Subcutaneous abdominal adipose tissue (tissue), 5 donors: ENCODE results near the gene TMEM190.

Experiments
- H3K27ac ChIP-seq: one replicate; pipeline ENCODE4 v1.7.0; 2013; ENCODE audit warnings: low read depth, mild to moderate bottlenecking, inconsistent platforms, low read length, moderate library complexity
- H3K27me3 ChIP-seq, 5 donors: one replicate each; pipeline ENCODE4 v1.7.0; 2013; ENCODE audit warnings: low read length in 5 of 5, inconsistent platforms in 1 of 5; ENCODE audit not compliant: control insufficient read depth in 5 of 5, insufficient read depth in 4 of 5
- H3K36me3 ChIP-seq, 5 donors: one replicate each; pipeline ENCODE4 v1.7.0; 2013; ENCODE audit warnings: low read length in 5 of 5; ENCODE audit not compliant: control insufficient read depth in 5 of 5, insufficient read depth in 5 of 5
- H3K4me1 ChIP-seq, 5 donors: one replicate each; pipeline ENCODE4 v1.7.0; 2013; ENCODE audit warnings: low read length in 5 of 5, mild to moderate bottlenecking in 3 of 5, moderate library complexity in 1 of 5; ENCODE audit not compliant: control insufficient read depth in 5 of 5, insufficient read depth in 5 of 5
- H3K4me3 ChIP-seq, 5 donors: one replicate each; pipeline ENCODE4 v1.7.0; 2013; ENCODE audit warnings: low read length in 5 of 5, low read depth in 1 of 5
- H3K9ac ChIP-seq, 5 donors: one replicate each; pipeline ENCODE4 v1.7.0; 2013; ENCODE audit warnings: low read length in 5 of 5, mild to moderate bottlenecking in 4 of 5, moderate library complexity in 3 of 5
- H3K9me3 ChIP-seq, 5 donors: one replicate each; pipeline ENCODE4 v1.7.0; 2013; ENCODE audit warnings: low read length in 5 of 5; ENCODE audit not compliant: control insufficient read depth in 5 of 5
- donor health status: healthy.
- donor health status: healthy.
- donor health status: healthy.
- donor health status: healthy.
- donor health status: healthy.

TMEM190 gene

GRCh38 chr19:55341595-55342531 lies 34.8 kb upstream of the TMEM190 start:
- Histone ChIP-seq H3K4me1 (peaks cover 9 to 50% (median 40%) of the 10 kb centered on the region in 5 donors), H3K4me3 (peak overlapping the region in 1 of 5 donors; percentile 26), H3K9ac (no peak overlapping the region), H3K9me3 (no peaks in the 10 kb centered on the region), H3K36me3 (peaks cover 0 to 28% (median 17%) of the 10 kb centered on the region in 5 donors), H3K27ac (no peak overlapping the region), H3K27me3 (no peaks in the 10 kb centered on the region)

- Histone ChIP-seq H3K9me3 (no peaks in the 10 kb centered on the region), H3K9ac (no peak overlapping the region), H3K4me1 (peaks cover 6 to 43% (median 37%) of the 10 kb centered on the region in 5 donors), H3K36me3 (peaks cover 0 to 31% (median 17%) of the 10 kb centered on the region in 5 donors), H3K27me3 (no peaks in the 10 kb centered on the region), H3K27ac (no peak overlapping the region), H3K4me3 (no peak overlapping the region)
Measured at GRCh38 chr19:55344444-55344843, 32.2 kb upstream of the TMEM190 start.

- no peak overlapping the region for H3K4me3 ChIP-seq
- H3K27me3 ChIP-seq: peaks cover 0 to 2% (median 2%) of the 10 kb centered on the region in 5 donors
- peaks cover 0 to 31% (median 17%) of the 10 kb centered on the region in 5 donors for H3K36me3 ChIP-seq
- peak overlapping the region in 1 of 5 donors; percentile 56 for H3K9ac ChIP-seq
- no peak overlapping the region for H3K27ac ChIP-seq
- H3K9me3 ChIP-seq: no peaks in the 10 kb centered on the region
- peaks cover 4 to 39% (median 34%) of the 10 kb centered on the region in 5 donors for H3K4me1 ChIP-seq
Measured at GRCh38 chr19:55345101-55345817, 31.4 kb upstream of the TMEM190 start.

GRCh38 chr19:55345818-55346724 lies 30.6 kb upstream of the TMEM190 start:
- H3K4me1 ChIP-seq: peaks cover 1 to 32% (median 26%) of the 10 kb centered on the region in 5 donors
- peak overlapping the region in 4 of 5 donors; percentile 12 to 39 (median 22) for H3K4me3 ChIP-seq
- H3K27me3 ChIP-seq: peaks cover 0 to 11% (median 6%) of the 10 kb centered on the region in 5 donors
- H3K9ac ChIP-seq: peak overlapping the region in 1 of 5 donors; percentile 56
- H3K27ac ChIP-seq: no peak overlapping the region
- no peaks in the 10 kb centered on the region for H3K9me3 ChIP-seq
- peaks cover 0 to 31% (median 17%) of the 10 kb centered on the region in 5 donors for H3K36me3 ChIP-seq

GRCh38 chr19:55346725-55347441 lies 29.7 kb upstream of the TMEM190 start:
- Histone ChIP-seq H3K4me1 (peaks cover 0 to 25% (median 19%) of the 10 kb centered on the region in 5 donors), H3K27ac (no peak overlapping the region), H3K4me3 (no peak overlapping the region)

GRCh38 chr19:55347442-55348009 lies 29.1 kb upstream of the TMEM190 start:
- H3K27ac ChIP-seq: no peak overlapping the region
- no peaks in the 10 kb centered on the region for H3K9me3 ChIP-seq
- no peak overlapping the region for H3K9ac ChIP-seq
- H3K36me3 ChIP-seq: peaks cover 0 to 24% (median 15%) of the 10 kb centered on the region in 5 donors
- peaks cover 0 to 25% (median 18%) of the 10 kb centered on the region in 5 donors for H3K4me1 ChIP-seq
- no peak overlapping the region for H3K4me3 ChIP-seq
- peaks cover 11 to 25% (median 20%) of the 10 kb centered on the region in 5 donors for H3K27me3 ChIP-seq

More at GRCh38 chr19:55346725-55347441, 29.7 kb upstream of the TMEM190 start:
- Histone ChIP-seq H3K36me3 (peaks cover 0 to 29% (median 17%) of the 10 kb centered on the region in 5 donors), H3K27me3 (peaks cover 5 to 19% (median 13%) of the 10 kb centered on the region in 5 donors), H3K9me3 (no peaks in the 10 kb centered on the region), H3K9ac (no peak overlapping the region)

- H3K36me3 ChIP-seq: peaks cover 0 to 15% (median 6%) of the 10 kb centered on the region in 5 donors
- H3K9me3 ChIP-seq: no peaks in the 10 kb centered on the region
- H3K27ac ChIP-seq: no peak overlapping the region
- no peak overlapping the region for H3K9ac ChIP-seq
- H3K4me3 ChIP-seq: no peak overlapping the region
- peaks cover 20 to 35% (median 29%) of the 10 kb centered on the region in 5 donors for H3K27me3 ChIP-seq
- H3K4me1 ChIP-seq: peaks cover 0 to 30% (median 22%) of the 10 kb centered on the region in 5 donors
Measured at GRCh38 chr19:55348317-55349034, 28.1 kb upstream of the TMEM190 start.

- Histone ChIP-seq H3K27me3 (peaks cover 22 to 45% (median 36%) of the 10 kb centered on the region in 5 donors), H3K27ac (no peak overlapping the region), H3K4me3 (no peak overlapping the region), H3K9me3 (no peaks in the 10 kb centered on the region), H3K4me1 (peaks cover 0 to 23% (median 20%) of the 10 kb centered on the region in 5 donors), H3K9ac (no peak overlapping the region), H3K36me3 (peaks cover 0 to 5% (median 0%) of the 10 kb centered on the region in 5 donors)
Measured at GRCh38 chr19:55350620-55351315, 25.9 kb upstream of the TMEM190 start.
